ENCODE measurements around the gene JUP. TPM values are rescaled to one million over a fixed set of nuclear protein-coding genes. Genes with fewer than 3 reads are reported as not detected.

The JUP gene
- total and polyA plus RNA-seq, 2 of the 13 experiments (the other 11 are each of a cell fraction or from before 2014, with no cell fraction given), result 12.1 to 20.6 TPM

- TF ChIP-seq HIC2 (CRISPR knock-in tag; IDR thresholded peaks at IDR 0.05; ENCODE audit: low read depth) (peak; percentile 46), ZBTB43 (CRISPR knock-in tag; conservative IDR thresholded peaks at IDR 0.05) (peak; percentile 84), MIXL1 (CRISPR knock-in tag; IDR thresholded peaks at IDR 0.05) (no peak), TMF1 (CRISPR knock-in tag; IDR thresholded peaks at IDR 0.05; ENCODE audit: low read depth) (peak; percentile 99), FUBP1 (CRISPR knock-in tag; IDR thresholded peaks at IDR 0.05; ENCODE audit: borderline replicate concordance) (peak; percentile 92; the same call in 1 of the 2 replicates), ZSCAN25 (CRISPR knock-in tag; IDR thresholded peaks at IDR 0.05) (peak; percentile 93), ZSCAN31 (CRISPR knock-in tag; IDR thresholded peaks at IDR 0.05; ENCODE audit: low read depth) (peak; percentile 86), ZNF484 (CRISPR knock-in tag; IDR thresholded peaks at IDR 0.05; ENCODE audit: borderline replicate concordance, low read depth) (peak; percentile 53; the same call in 1 of the 2 replicates), ZFYVE20 (CRISPR knock-in tag; IDR thresholded peaks at IDR 0.05; ENCODE audit: borderline replicate concordance, low read depth) (peak; percentile 87), ZFP91 (CRISPR knock-in tag; IDR thresholded peaks at IDR 0.05; ENCODE audit: borderline replicate concordance) (no peak; the same call in 1 of the 2 replicates), ZBTB33 (CRISPR knock-in tag; IDR thresholded peaks at IDR 0.05) (no peak), DPF2 (CRISPR knock-in tag; IDR thresholded peaks at IDR 0.05; ENCODE audit: borderline replicate concordance, low read depth) (no peak), ZNF772 (CRISPR knock-in tag; IDR thresholded peaks at IDR 0.05) (peak; percentile 71), ZNF350 (CRISPR knock-in tag; IDR thresholded peaks at IDR 0.05; ENCODE audit: borderline replicate concordance, low read depth) (no peak), NCOR1 (IDR thresholded peaks at IDR 0.05; ENCODE audit: borderline replicate concordance, low read length) (no peak), ISX (CRISPR knock-in tag; conservative IDR thresholded peaks at IDR 0.05) (peak; percentile 33; the same call in 1 of the 2 replicates), TFDP2 (CRISPR knock-in tag; IDR thresholded peaks at IDR 0.05) (peak; percentile 77)
Measured at GRCh38 chr17:41811549-41812380, 25.3 kb upstream of the JUP start, which contains the start of gene P3H4 (continued).
